GM23338 (cell line): ENCODE results near the gene POLG2.

Source experiments
- CREB1 ChIP-seq: fragments of 250-450 bp; sonication (Bioruptor Pico); IDR thresholded peaks from 2 replicates; pipeline ENCODE4 v1.5.0; 2020; ENCODE audit warnings: low read depth, mild to moderate bottlenecking, moderate library complexity
- CTCF ChIP-seq, 2 experiments: fragments of 200-600 bp in 1 of 2; sonication (generic) in 1 of 2; conservative IDR thresholded peaks; 2 replicates each; pipeline versions ENCODE4 v1.5.1 to v1.6.1; 2016 to 2017; ENCODE audit warnings: antibody characterized with exemption in 2 of 2, low read depth in 2 of 2, mild to moderate bottlenecking in 2 of 2, moderate library complexity in 1 of 2
- ETS1 ChIP-seq: IDR thresholded peaks from 2 replicates; pipeline ENCODE4 v1.6.1; 2016; ENCODE audit warnings: antibody characterized with exemption
- EZH2 ChIP-seq: fragments of 200-600 bp; sonication (generic); IDR thresholded peaks from one replicate; pipeline ENCODE4 v1.8.0; 2017; ENCODE audit warnings: antibody characterized with exemption, mild to moderate bottlenecking, low read depth; ENCODE audit not compliant: unreplicated experiment
- EZH2phosphoT487 ChIP-seq: fragments of 200-600 bp; sonication (generic); IDR thresholded peaks from one replicate; pipeline ENCODE4 v1.8.1; 2018; ENCODE audit warnings: antibody characterized with exemption; ENCODE audit not compliant: unreplicated experiment
- JUNB ChIP-seq: IDR thresholded peaks from one replicate; pipeline ENCODE4 v1.6.1; 2016; ENCODE audit warnings: antibody characterized with exemption; ENCODE audit not compliant: unreplicated experiment
- POLR2AphosphoS5 ChIP-seq: IDR thresholded peaks from 2 replicates; pipeline ENCODE4 v1.6.1; 2016; ENCODE audit warnings: antibody characterized with exemption, low read depth
- STAT1 ChIP-seq: IDR thresholded peaks from one replicate; pipeline ENCODE4 v1.6.1; 2016; ENCODE audit warnings: antibody characterized with exemption; ENCODE audit not compliant: unreplicated experiment
- ZNF114 ChIP-seq: fragments of 250-450 bp; sonication (Bioruptor Pico); IDR thresholded peaks from 2 replicates; pipeline ENCODE4 v1.5.0; 2020; ENCODE audit warnings: mild to moderate bottlenecking, moderate library complexity
- TF ChIP-seq, protein P1 (sequence below): IDR thresholded peaks from one replicate; pipeline ENCODE4 v1.6.1; 2018; ENCODE audit warnings: antibody characterized with exemption; ENCODE audit not compliant: unreplicated experiment

GRCh38 chr17:64472564-64472963, 24.3 kb downstream of the POLG2 start:
- TF ChIP-seq EZH2 (no peak), CTCF (conservative IDR thresholded peaks at IDR 0.05; ENCODE audit: low read depth in 2 of 2) (no peak), POLR2AphosphoS5 (no peak), ZNF114 (no peak), STAT1 (no peak), EZH2phosphoT487 (no peak), ETS1 (no peak), CREB1 (CRISPR knock-in tag) (no peak), JUNB (no peak)
- TF ChIP-seq, protein P1, sequence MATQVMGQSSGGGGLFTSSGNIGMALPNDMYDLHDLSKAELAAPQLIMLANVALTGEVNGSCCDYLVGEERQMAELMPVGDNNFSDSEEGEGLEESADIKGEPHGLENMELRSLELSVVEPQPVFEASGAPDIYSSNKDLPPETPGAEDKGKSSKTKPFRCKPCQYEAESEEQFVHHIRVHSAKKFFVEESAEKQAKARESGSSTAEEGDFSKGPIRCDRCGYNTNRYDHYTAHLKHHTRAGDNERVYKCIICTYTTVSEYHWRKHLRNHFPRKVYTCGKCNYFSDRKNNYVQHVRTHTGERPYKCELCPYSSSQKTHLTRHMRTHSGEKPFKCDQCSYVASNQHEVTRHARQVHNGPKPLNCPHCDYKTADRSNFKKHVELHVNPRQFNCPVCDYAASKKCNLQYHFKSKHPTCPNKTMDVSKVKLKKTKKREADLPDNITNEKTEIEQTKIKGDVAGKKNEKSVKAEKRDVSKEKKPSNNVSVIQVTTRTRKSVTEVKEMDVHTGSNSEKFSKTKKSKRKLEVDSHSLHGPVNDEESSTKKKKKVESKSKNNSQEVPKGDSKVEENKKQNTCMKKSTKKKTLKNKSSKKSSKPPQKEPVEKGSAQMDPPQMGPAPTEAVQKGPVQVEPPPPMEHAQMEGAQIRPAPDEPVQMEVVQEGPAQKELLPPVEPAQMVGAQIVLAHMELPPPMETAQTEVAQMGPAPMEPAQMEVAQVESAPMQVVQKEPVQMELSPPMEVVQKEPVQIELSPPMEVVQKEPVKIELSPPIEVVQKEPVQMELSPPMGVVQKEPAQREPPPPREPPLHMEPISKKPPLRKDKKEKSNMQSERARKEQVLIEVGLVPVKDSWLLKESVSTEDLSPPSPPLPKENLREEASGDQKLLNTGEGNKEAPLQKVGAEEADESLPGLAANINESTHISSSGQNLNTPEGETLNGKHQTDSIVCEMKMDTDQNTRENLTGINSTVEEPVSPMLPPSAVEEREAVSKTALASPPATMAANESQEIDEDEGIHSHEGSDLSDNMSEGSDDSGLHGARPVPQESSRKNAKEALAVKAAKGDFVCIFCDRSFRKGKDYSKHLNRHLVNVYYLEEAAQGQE: no peak
